HG03280 (cell line): ENCODE measurements around the gene P2RY8.

Experiments used
- ATAC-seq: cut with Tn5 transposase; IDR thresholded peaks from one replicate; pipeline ENCODE4 v1.9.1; 2021; ENCODE audit warnings: mild to moderate bottlenecking, moderate library complexity; ENCODE audit not compliant: unreplicated experiment

The P2RY8 gene

DNA sequence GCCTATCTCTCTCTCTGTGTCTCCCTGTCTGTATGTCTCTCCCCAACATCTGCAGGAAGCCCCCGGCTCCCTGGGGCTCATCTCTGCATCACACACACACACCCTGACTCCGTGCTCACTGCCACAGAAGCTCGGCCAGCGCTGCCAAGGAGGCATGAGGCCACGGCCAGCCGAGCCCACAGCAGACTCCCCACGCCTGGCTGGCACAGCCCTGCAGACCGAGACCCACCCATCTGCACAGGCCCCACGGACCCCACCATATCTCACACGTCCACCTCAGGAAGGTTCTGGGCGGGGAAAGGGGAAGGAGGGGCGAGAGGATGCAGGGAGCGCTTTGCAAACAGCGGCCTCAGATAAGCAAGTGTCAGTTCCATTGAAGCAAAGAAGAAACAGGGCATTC, 116.6 kb downstream of the P2RY8 start:
- no peak for ATAC-seq

DNA sequence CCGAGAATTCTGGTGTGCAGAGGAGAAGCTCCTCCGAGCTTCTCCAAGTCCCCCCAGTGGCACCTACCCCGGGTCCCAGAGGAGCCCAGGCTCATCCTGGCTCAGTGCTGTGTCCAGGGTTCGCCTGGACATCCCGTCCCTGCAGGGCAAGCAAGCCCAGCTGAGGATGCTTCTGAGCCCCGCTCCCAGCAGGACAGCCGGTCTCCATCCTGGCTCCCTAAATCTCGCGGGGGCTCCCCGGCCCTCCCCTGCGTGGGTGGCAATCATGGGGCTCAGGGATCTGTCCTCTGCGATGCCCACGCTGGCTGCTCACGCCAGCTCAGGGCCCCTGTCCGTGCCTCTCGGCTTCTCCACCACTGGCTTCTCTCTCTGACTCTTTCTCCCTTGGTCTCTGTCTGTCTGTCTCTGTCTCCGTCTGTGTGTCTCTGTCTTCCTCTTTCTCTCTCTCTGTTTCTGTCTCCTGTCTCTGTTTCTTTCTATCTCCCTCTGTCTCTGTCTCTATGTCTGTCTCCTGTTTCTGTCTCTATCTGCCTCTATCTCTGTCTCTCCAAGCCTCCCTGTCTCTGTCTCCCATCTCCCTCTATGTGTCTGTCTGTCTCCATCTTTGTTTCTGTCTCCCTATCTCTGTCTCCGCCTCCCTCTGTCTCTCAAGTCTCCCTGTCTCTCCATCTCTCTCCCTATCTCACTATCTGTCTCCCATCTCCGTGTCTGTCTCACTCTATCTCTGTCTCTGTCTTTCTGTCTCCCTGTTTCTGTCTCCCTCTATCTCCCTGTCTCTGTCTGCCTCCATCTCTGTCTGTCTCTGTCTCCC, 117.2 kb downstream of the P2RY8 start:
- no peak for ATAC-seq

DNA sequence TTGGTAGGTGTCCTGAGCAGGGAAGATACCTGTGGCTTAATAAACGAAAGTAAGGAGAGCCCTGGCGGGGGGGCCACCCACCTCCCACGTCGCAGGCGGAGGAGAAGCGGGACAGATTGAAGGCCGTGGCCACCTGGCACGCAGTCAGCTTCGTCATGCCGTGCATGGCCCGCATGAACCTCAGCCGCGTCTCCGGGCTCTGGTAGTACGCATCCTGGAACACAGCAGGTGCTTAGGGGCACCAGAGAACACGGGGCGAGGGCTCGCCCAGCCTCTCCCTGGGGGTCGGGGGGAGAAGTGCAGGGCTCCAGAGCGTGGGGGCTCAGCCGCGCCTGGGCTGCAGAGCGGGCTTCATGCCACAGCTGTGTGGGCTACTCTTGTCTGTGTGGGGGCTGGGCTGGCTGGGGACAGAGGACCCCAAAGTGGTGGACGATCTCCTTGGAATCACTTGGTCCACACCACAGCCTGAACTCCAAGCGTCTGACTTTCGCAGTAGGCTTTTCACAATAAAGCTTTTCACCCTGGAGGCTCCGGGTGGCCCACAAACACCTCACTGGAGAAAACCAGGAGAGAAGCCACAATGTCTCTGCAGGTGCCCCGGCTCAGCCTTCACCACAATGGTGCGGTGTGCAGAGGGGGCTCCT, 118.0 kb downstream of the P2RY8 start:
- no peak for ATAC-seq

DNA sequence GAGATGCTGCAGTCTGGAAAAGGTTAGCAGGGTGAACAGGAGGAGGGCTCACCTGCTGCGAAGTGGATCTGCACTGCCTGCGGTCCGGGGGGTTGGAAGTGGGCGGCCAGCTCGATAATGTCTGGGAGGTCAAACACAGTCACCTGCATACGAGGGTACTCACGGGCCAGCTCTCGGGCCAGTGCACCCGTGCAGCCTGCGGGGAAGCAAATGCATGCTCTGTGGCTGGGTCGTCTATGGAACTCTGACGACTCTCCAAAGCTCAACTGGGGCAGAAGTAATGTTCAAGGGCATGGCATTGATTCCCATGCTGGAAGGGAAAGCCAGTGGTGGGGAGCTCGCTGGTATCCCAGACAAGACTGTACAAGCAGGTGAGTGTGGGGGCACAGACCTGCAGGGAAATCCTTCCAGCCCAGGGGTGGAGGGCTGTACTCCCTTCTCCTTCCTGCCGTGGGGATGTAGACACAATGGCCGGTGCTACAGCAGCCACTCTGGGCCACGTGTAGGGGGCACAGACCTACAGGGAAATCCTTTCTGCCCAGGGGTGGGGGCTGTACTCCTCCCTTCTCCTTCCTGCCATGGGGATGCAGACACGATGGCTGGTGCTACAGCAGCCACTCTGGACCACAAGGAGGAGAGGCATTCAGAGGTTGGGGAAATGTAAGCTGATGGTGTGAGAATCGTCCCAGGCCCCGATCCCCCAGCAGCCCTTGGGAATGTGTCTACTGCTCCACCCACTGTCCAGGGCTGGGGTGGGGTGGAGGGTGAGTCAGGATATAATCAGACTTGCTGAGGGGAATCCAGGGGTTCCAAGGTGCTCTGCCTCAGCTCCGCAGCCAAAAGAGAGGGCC, 118.8 kb downstream of the P2RY8 start:
- no peak for ATAC-seq

DNA sequence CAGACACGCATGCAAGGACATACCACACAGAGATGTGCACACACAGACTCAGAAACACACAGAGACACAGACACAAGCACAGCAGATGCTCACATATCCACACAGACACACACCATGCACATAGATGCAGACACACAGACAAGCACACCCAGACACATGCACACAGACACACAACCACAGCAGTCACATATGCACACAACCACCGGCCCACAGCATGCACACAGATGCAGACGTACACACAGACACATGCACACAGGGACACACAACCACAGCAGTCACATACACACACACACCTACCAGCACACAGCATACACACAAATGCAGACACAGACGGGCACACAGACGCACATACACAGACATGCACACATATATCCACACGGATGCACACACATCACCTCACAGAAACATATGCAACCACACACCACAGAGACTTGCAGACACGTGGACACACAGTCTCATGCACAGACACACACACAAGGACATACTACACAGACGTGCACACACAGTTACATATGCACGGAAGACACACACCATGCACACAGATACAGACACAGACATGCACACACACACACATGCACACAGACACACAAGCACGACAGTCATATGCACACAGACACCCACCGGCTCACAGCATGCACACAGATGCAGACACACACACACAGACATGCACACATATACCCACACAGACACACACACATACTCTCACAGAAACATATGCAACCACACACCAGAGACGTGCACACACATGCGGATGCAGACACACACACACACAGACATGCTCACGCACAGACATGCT, 119.8 kb downstream of the P2RY8 start:
- no peak for ATAC-seq

DNA sequence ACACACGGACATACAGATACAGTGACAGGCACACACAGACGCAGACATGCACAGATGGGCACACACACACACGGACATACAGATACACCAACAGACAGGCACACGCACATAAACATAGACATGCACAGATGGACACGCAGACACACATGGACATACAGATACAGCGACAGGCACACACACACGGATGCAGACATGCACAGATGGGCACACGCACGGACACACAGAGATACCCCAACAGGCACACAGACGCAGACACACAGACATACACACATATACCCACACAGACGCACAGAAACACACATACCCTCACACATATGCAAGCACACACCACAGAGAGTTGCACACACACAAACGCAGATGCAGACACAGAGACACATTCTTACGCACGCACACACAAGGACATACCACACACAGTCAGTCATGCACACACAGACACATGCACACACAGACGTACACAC, 120.6 kb downstream of the P2RY8 start:
- ATAC-seq, result no peak
